ENCODE measurements around the gene PLCXD3. TPM values are rescaled to one million over a fixed set of nuclear protein-coding genes. Genes with fewer than 3 reads are reported as not detected.

Gene PLCXD3
- total RNA-seq, 1 experiment from 2014 or later = 5.0 TPM

DNA sequence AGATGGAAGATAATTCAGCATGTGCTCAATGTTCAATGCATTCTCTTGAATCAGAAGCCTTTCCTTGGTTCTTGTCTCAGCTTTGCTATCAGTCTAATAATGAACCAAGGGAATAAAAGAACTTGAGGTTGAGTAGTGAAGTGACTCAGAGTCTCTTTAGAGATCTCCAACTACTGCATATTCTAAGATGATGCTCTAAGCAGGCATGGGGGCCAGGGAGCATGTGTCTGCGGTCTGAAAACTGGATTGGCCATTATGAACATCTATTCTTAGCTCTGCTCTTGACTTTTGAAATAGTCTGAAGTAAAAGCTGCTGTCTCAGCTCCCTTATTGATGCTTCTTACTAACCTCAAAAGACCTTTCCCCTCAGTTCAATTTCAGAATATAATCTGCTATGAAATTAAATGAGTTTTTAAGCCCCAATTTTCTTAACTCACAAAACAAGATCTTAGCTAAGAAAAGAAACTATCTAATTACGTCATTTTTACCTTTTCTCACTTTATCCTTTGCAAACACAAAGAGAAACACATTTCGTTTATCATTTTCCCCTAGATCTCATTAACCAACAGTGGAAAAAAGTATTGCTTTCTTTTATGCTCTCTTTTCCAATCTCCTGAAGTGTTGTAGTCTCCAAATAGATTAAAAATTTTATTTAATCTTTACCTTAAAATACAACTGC, 44.8 kb downstream of the PLCXD3 start:
- no peak overlapping the region for H3K27ac ChIP-seq (ENCODE audit: low read length)
- H2AFZ ChIP-seq (ENCODE audit: low read length) = no peak overlapping the region
- TF ChIP-seq, protein P1, sequence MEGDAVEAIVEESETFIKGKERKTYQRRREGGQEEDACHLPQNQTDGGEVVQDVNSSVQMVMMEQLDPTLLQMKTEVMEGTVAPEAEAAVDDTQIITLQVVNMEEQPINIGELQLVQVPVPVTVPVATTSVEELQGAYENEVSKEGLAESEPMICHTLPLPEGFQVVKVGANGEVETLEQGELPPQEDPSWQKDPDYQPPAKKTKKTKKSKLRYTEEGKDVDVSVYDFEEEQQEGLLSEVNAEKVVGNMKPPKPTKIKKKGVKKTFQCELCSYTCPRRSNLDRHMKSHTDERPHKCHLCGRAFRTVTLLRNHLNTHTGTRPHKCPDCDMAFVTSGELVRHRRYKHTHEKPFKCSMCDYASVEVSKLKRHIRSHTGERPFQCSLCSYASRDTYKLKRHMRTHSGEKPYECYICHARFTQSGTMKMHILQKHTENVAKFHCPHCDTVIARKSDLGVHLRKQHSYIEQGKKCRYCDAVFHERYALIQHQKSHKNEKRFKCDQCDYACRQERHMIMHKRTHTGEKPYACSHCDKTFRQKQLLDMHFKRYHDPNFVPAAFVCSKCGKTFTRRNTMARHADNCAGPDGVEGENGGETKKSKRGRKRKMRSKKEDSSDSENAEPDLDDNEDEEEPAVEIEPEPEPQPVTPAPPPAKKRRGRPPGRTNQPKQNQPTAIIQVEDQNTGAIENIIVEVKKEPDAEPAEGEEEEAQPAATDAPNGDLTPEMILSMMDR (conservative IDR thresholded peaks at IDR 0.05; ENCODE audit: low read depth, low read length) = no peak
- no peak for TF ChIP-seq EZH2 (IDR thresholded peaks at IDR 0.05; ENCODE audit: low read length, unreplicated experiment)
- no peak for TF ChIP-seq EZH2phosphoT487 (IDR thresholded peaks at IDR 0.05; ENCODE audit: borderline replicate concordance, low read length)
- ChIA-PET CTCF (no interaction called here), POLR2A (ENCODE audit: unreplicated experiment) (no interaction called here)
- no TSS peak for BruUV-seq (replicated peaks)
- ATAC-seq (no peak), DNase-seq (no peak)
- H3K9ac ChIP-seq (ENCODE audit: low read length) = no peak overlapping the region
- H3K9me2 ChIP-seq (replicated peaks; ENCODE audit: low read length) = no peaks in the 10 kb centered on the region
- peaks cover 5% of the 10 kb centered on the region; the same call in 1 of the 2 replicates for H3K9me3 ChIP-seq (ENCODE audit: low read length)
- intact Hi-C loops (cut with micrococcal nuclease) = no loop called here
- H4K20me1 ChIP-seq (ENCODE audit: low read length) = no peaks in the 10 kb centered on the region
- H3F3A ChIP-seq (ENCODE audit: low read length, unreplicated experiment) = no peaks in the 10 kb centered on the region
- no peaks in the 10 kb centered on the region for H3K27me3 ChIP-seq (ENCODE audit: low read length)
- no peak overlapping the region for H3K4me3 ChIP-seq (ENCODE audit: low read length)
- no peaks in the 10 kb centered on the region for H3K79me2 ChIP-seq (ENCODE audit: low read length)
- H3K4me1 ChIP-seq (ENCODE audit: insufficient read depth, low read length) = no peaks in the 10 kb centered on the region
- H3K4me2 ChIP-seq (ENCODE audit: low read length) = no peak overlapping the region
- no peaks in the 10 kb centered on the region for H3K36me3 ChIP-seq (ENCODE audit: low read depth, low read length)

DNA sequence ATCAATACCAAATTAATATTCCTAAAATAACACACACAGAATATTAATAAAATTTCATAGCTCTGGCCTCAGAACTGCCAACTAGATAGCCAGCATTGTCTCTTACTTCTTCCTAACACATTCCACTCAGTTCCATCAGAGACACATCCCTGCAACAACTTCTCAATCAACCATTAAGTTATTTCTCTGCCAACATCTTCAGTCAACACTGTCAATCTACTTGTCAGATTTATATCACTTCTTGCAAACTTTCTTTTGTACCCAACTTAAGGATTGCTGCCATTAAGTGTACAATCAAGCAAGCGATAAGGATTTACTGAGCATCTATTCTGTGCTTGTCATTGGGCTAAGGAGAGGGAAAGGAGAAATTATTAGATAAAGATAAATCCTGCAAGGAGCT, 50.8 kb downstream of the PLCXD3 start:
- intact Hi-C loops (cut with micrococcal nuclease) = loop anchor here (10.0 kb wide), 1 partner anchor 45 kb away; no protein-coding TSS in a partner anchor
- Histone ChIP-seq H3K9ac (ENCODE audit: low read length) (no peak overlapping the region), H3K9me3 (ENCODE audit: low read length) (no peaks in the 10 kb centered on the region), H3K9me2 (replicated peaks; ENCODE audit: low read length) (no peaks in the 10 kb centered on the region), H3K27ac (ENCODE audit: low read length) (no peak overlapping the region), H3K4me1 (ENCODE audit: insufficient read depth, low read length) (0 out of 2 replicates have a peak, but pooled peaks cover 3% of the 10 kb centered on the region), H4K20me1 (ENCODE audit: low read length) (no peaks in the 10 kb centered on the region), H3K79me2 (ENCODE audit: low read length) (no peaks in the 10 kb centered on the region), H3F3A (ENCODE audit: low read length, unreplicated experiment) (no peaks in the 10 kb centered on the region), H3K4me2 (ENCODE audit: low read length) (no peak overlapping the region), H3K4me3 (ENCODE audit: low read length) (no peak overlapping the region), H3K36me3 (ENCODE audit: low read depth, low read length) (no peaks in the 10 kb centered on the region), H2AFZ (ENCODE audit: low read length) (no peak overlapping the region), H3K27me3 (ENCODE audit: low read length) (no peaks in the 10 kb centered on the region)
- no TSS peak for BruUV-seq (replicated peaks)
- TF ChIP-seq, protein P1 (conservative IDR thresholded peaks at IDR 0.05; ENCODE audit: low read depth, low read length) = no peak
- TF ChIP-seq EZH2phosphoT487 (IDR thresholded peaks at IDR 0.05; ENCODE audit: borderline replicate concordance, low read length) (no peak), EZH2 (IDR thresholded peaks at IDR 0.05; ENCODE audit: low read length, unreplicated experiment) (no peak)
- DNase-seq (no peak), ATAC-seq (no peak)
- POLR2A ChIA-PET (ENCODE audit: unreplicated experiment) = no interaction called here
- CTCF ChIA-PET = no interaction called here

DNA sequence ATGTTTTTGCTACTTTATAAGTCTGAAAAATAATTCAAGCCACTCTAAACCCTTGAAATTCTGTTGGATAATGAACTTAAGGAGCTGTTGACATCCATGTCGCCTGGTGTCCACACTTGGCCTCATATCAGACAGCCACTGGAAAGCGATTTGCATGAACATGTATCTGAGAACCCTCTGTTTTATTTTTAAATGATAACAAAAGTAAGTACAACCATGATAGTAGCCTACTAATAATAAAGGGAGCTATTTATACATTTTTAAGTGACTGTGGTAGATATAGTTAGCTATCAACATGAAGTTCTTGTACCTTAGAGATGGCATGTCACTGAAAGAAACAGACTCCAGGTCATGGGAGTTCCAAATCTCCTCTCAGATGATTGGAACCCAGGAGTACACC, 53.3 kb downstream of the PLCXD3 start:
- DNase-seq (no peak), ATAC-seq (no peak)
- CTCF ChIA-PET = no interaction called here
- H3K36me3 ChIP-seq (ENCODE audit: low read depth, low read length) = no peaks in the 10 kb centered on the region
- no peaks in the 10 kb centered on the region for H3K79me2 ChIP-seq (ENCODE audit: low read length)
- POLR2A ChIA-PET (ENCODE audit: unreplicated experiment) = no interaction called here
- no peaks in the 10 kb centered on the region for H3K27me3 ChIP-seq (ENCODE audit: low read length)
- no peak overlapping the region for H3K4me2 ChIP-seq (ENCODE audit: low read length)
- no peaks in the 10 kb centered on the region for H4K20me1 ChIP-seq (ENCODE audit: low read length)
- no peaks in the 10 kb centered on the region for H3K9me3 ChIP-seq (ENCODE audit: low read length)
- H3K9me2 ChIP-seq (replicated peaks; ENCODE audit: low read length) = no peaks in the 10 kb centered on the region
- H3K27ac ChIP-seq (ENCODE audit: low read length) = no peak overlapping the region
- H3K4me1 ChIP-seq (ENCODE audit: insufficient read depth, low read length) = peaks cover 9% of the 10 kb centered on the region; the same call in 1 of the 2 replicates
- TF ChIP-seq EZH2 (IDR thresholded peaks at IDR 0.05; ENCODE audit: low read length, unreplicated experiment) (no peak), EZH2phosphoT487 (IDR thresholded peaks at IDR 0.05; ENCODE audit: borderline replicate concordance, low read length) (no peak)
- TF ChIP-seq, protein P1 (conservative IDR thresholded peaks at IDR 0.05; ENCODE audit: low read depth, low read length) = no peak
- no peak overlapping the region for H3K4me3 ChIP-seq (ENCODE audit: low read length)
- no peaks in the 10 kb centered on the region for H3F3A ChIP-seq (ENCODE audit: low read length, unreplicated experiment)
- H3K9ac ChIP-seq (ENCODE audit: low read length) = no peak overlapping the region
- H2AFZ ChIP-seq (ENCODE audit: low read length) = no peak overlapping the region
- intact Hi-C loops (cut with micrococcal nuclease) = loop anchor here (10.0 kb wide), 1 partner anchor 48 kb away; no protein-coding TSS in a partner anchor
- no TSS peak for BruUV-seq (replicated peaks)
